Right lobe of liver (tissue), 4 donors: Measurements from ENCODE around the gene ELOVL2.

Source experiments
- CTCF ChIP-seq, 4 donors: fragments of 200-600 bp in 3 of 4; fragments of 450-650 bp in 1 of 4; IDR thresholded peaks; one replicate each; pipeline versions ENCODE4 v1.5.1 to v1.8.0; 2016 to 2022; ENCODE audit warnings: antibody characterized with exemption in 4 of 4, mild to moderate bottlenecking in 2 of 4
- POLR2A ChIP-seq: fragments of 450-650 bp; IDR thresholded peaks from one replicate; pipeline ENCODE4 v1.6.1; 2017; ENCODE audit warnings: antibody characterized with exemption, mild to moderate bottlenecking
- donor health status: DM: no; HTN: no; CAD: no.
- donor health status: DM: no; HTN: no; CAD: no.
- donor health status: DM: no; HTN: yes; CAD: no.

DNA sequence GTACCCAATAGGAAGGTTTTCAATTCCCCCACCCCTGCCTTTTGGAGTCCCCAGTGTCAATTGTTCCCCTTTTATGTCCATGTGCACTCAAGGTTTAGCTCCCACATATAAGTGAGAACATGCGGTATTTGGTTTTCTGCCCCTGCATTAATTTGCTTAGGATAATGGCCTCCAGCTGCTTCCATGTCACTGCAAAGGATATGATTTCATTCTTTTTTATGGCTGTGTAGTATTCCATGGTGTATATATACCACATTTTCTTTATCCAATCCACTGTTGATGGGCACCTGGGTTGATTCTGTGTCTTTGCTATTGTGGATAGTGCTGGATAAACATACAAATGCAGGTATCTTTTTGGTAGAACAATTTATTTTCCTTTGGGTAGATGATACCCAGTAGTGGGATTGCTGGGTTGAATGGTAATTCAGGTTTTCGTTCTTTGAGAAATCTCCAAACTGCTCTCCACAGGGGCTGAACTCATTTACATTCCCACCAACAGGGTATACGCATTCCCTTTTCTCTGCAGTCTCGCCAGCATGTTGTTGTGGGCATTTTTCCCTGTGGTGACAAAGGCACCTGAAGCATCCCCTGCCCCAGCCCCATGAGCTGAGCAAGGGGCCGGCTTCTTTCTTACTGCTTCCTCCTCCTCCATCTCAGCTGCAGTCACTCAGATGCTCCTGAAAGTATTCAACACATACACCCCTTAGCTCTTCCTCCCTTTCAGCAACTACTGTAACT is 66.7 kb downstream of the ELOVL2 start:
- TF ChIP-seq POLR2A (no peak), CTCF (IDR thresholded peaks at IDR 0.05) (no peak)
